GM19452 (cell line): Measurements from ENCODE around the gene CXCL13.
"Not testable (repeated sequence)": the region's sequence is repeated elsewhere in the genome, so short reads cannot be mapped to it uniquely, and the experiment has no call there.

Source experiments
- ATAC-seq: cut with Tn5 transposase; IDR thresholded peaks from one replicate; pipeline ENCODE4 v1.9.1; 2021; ENCODE audit not compliant: unreplicated experiment

CXCL13 gene

DNA sequence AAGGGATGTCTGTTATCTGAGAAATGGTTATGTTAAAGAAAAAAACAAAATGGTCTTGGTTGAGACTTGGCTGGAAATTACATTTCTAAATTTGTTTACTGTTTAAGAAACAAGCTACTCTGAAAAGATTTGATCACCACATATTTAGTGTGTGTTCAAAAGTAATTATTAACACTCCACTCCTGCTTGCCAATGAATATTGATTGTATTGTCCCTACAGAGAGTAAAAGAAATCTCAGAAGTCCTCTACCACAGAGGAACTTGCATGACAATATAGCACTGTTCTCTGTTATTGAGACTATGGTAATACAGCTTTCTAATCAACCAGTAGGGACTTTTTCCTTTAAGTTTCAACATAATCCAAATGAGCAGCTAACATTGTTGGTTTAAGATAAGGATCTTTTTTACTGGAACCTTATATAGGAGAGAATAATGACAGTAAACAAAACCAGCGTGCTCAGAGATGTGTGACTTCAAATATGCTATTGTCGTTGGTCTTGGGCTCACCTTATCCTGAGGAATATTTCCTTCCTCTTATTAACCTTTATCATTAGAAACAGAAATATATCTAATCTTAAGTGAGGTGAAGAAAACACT, 47.6 kb downstream of the CXCL13 start:
- ATAC-seq = no peak

DNA sequence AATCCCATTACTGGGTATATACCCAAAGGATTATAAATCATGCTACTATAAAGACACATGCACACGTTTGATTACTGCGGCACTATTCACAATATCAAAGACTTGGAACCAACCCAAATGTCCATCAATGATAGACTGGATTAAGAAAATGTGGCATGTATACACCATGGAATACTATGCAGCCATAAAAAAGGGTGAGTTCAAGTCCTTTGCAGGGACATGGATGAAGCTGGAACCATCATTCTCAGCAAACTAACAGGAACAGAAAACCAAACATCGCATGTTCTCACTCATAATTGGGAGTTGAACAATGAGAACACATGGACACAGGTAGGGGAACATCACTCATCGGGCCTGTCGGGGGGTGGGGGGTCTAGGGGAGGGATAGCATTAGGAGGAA, 54.7 kb downstream of the CXCL13 start:
- ATAC-seq = not testable (repeated sequence)
